ENCODE measurements around the gene RALGPS1.

Gene RALGPS1

GRCh38 chr9:127148014-127148413 is 233.4 kb downstream of the RALGPS1 start:
- no peak overlapping the region for H3K27ac ChIP-seq
- H3K79me2 ChIP-seq = no peaks in the 10 kb centered on the region
- no peak overlapping the region for H3K4me3 ChIP-seq (ENCODE audit: low read depth, low read length)
- H3K36me3 ChIP-seq (ENCODE audit: control insufficient read depth, insufficient read depth, low read length) = no peaks in the 10 kb centered on the region
- TF ChIP-seq, protein P1, sequence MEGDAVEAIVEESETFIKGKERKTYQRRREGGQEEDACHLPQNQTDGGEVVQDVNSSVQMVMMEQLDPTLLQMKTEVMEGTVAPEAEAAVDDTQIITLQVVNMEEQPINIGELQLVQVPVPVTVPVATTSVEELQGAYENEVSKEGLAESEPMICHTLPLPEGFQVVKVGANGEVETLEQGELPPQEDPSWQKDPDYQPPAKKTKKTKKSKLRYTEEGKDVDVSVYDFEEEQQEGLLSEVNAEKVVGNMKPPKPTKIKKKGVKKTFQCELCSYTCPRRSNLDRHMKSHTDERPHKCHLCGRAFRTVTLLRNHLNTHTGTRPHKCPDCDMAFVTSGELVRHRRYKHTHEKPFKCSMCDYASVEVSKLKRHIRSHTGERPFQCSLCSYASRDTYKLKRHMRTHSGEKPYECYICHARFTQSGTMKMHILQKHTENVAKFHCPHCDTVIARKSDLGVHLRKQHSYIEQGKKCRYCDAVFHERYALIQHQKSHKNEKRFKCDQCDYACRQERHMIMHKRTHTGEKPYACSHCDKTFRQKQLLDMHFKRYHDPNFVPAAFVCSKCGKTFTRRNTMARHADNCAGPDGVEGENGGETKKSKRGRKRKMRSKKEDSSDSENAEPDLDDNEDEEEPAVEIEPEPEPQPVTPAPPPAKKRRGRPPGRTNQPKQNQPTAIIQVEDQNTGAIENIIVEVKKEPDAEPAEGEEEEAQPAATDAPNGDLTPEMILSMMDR (IDR thresholded peaks at IDR 0.05) = no peak
- no peak overlapping the region for H2AFZ ChIP-seq
- no peaks in the 10 kb centered on the region for H3K9me3 ChIP-seq (ENCODE audit: control insufficient read depth, low read length)
- no peaks in the 10 kb centered on the region for H3K27me3 ChIP-seq (ENCODE audit: control insufficient read depth, insufficient read depth, low read length)
- H3K4me2 ChIP-seq (ENCODE audit: low read length) = no peak overlapping the region
- no peak overlapping the region for H3K9ac ChIP-seq
- H3K4me1 ChIP-seq = no peaks in the 10 kb centered on the region

DNA sequence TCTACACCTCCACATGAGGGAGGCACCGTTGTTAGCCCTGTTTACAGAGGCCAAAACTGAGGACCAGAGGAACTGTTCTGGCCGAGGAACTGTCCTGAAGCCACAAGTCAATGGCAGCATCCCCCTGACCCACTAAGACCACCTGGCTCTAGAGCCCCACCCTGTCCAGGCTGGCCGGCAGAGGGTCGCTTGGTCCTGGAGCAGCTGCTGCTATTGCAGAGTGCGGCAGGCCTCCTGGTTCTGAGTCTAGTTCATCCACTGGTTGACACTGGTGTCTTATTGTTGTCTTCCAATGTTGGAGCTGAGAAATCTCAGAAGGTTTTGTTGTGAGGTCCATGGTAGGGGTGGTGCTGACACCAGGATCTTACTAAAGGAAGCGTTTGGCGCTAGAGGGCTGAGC is 234.4 kb downstream of the RALGPS1 start:
- H3K4me2 ChIP-seq (ENCODE audit: low read length) = no peak overlapping the region
- TF ChIP-seq, protein P1 (IDR thresholded peaks at IDR 0.05) = no peak
- H3K4me1 ChIP-seq = no peaks in the 10 kb centered on the region
- H3K4me3 ChIP-seq (ENCODE audit: low read depth, low read length) = no peak overlapping the region
- no peak overlapping the region for H2AFZ ChIP-seq
- H3K9me3 ChIP-seq (ENCODE audit: control insufficient read depth, low read length) = no peaks in the 10 kb centered on the region
- no peaks in the 10 kb centered on the region for H3K79me2 ChIP-seq
- H3K36me3 ChIP-seq (ENCODE audit: control insufficient read depth, insufficient read depth, low read length) = no peaks in the 10 kb centered on the region
- H3K9ac ChIP-seq = no peak overlapping the region
- no peak overlapping the region for H3K27ac ChIP-seq
- H3K27me3 ChIP-seq (ENCODE audit: control insufficient read depth, insufficient read depth, low read length) = no peaks in the 10 kb centered on the region

DNA sequence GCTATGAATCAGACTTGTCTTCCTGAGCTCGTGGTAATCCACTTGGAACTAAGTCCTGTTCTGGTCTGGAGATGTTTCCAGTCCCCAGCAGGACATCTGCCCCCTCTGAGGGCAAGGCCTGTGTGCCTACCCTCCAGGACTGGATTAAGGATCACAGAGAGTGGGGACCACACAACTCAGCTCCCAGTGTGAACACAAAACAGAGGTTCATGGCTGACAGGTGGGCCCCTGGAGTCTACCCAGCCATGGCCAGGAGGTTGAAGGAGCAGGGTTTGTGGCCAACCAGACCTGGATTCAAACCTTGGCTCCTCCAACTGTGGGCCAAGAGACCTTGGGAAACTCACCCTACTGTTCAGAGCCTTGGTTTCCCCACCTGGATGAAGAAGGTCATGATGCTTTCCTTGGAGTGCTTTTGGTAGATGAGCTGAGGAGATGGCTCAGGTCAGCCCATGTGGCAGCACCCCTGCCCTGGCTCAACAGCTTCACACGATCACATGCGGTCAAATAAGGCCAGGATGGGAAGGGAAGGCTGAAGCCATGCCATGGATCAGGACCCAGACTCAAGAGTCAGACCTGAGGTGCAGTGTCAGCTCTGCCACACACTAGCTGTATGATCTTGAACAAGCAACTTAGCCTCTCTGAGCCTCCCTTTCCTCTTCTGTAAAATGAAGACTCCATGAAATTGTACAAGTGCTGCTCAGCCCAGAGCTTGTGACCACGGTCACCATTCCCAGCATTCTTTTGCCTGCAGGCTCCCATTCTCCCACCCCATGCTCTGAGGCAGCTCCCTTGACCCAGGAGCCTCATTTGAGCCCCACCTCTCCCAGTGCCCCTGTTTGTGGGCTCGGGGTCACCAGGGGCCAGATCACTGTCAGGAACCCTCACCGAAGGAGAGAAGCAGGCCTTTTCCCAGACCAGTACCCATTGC is 235.1 kb downstream of the RALGPS1 start:
- H3K27ac ChIP-seq = no peak overlapping the region
- H3K4me3 ChIP-seq (ENCODE audit: low read depth, low read length) = no peak overlapping the region
- H3K4me2 ChIP-seq (ENCODE audit: low read length) = no peak overlapping the region
- no peak overlapping the region for H2AFZ ChIP-seq
- H3K79me2 ChIP-seq = no peaks in the 10 kb centered on the region
- TF ChIP-seq, protein P1 (IDR thresholded peaks at IDR 0.05) = no peak
- H3K4me1 ChIP-seq = no peaks in the 10 kb centered on the region
- no peak overlapping the region for H3K9ac ChIP-seq
- no peaks in the 10 kb centered on the region for H3K36me3 ChIP-seq (ENCODE audit: control insufficient read depth, insufficient read depth, low read length)
- H3K9me3 ChIP-seq (ENCODE audit: control insufficient read depth, low read length) = no peaks in the 10 kb centered on the region
- no peaks in the 10 kb centered on the region for H3K27me3 ChIP-seq (ENCODE audit: control insufficient read depth, insufficient read depth, low read length)

- Histone ChIP-seq H3K4me2 (ENCODE audit: low read length) (no peak overlapping the region), H3K9ac (no peak overlapping the region), H2AFZ (no peak overlapping the region), H3K79me2 (no peaks in the 10 kb centered on the region), H3K27ac (no peak overlapping the region), H3K4me3 (ENCODE audit: low read depth, low read length) (no peak overlapping the region), H3K4me1 (no peaks in the 10 kb centered on the region), H3K9me3 (ENCODE audit: control insufficient read depth, low read length) (no peaks in the 10 kb centered on the region), H3K27me3 (ENCODE audit: control insufficient read depth, insufficient read depth, low read length) (no peaks in the 10 kb centered on the region), H3K36me3 (ENCODE audit: control insufficient read depth, insufficient read depth, low read length) (no peaks in the 10 kb centered on the region)
- TF ChIP-seq, protein P1 (IDR thresholded peaks at IDR 0.05) = no peak
Observed at GRCh38 chr9:127153501-127153900, 238.9 kb downstream of the RALGPS1 start.

GRCh38 chr9:127154003-127154389 is 239.4 kb downstream of the RALGPS1 start:
- Histone ChIP-seq H3K4me1 (no peaks in the 10 kb centered on the region), H3K4me3 (ENCODE audit: low read depth, low read length) (no peak overlapping the region), H3K9me3 (ENCODE audit: control insufficient read depth, low read length) (no peaks in the 10 kb centered on the region), H3K27ac (no peak overlapping the region), H2AFZ (no peak overlapping the region), H3K79me2 (no peaks in the 10 kb centered on the region), H3K27me3 (ENCODE audit: control insufficient read depth, insufficient read depth, low read length) (no peaks in the 10 kb centered on the region), H3K36me3 (ENCODE audit: control insufficient read depth, insufficient read depth, low read length) (no peaks in the 10 kb centered on the region), H3K4me2 (ENCODE audit: low read length) (no peak overlapping the region), H3K9ac (no peak overlapping the region)
- TF ChIP-seq, protein P1 (IDR thresholded peaks at IDR 0.05) = no peak

All from parathyroid adenoma (tissue), 2 donors.